Activated CD8-positive, alpha-beta T cell treated with anti-CD3 and anti-CD28 coated beads, Interleukin-2, amount 10 ng/mL, durations not matched to agents 7 days and 5 days (primary cell): ENCODE data around the gene HAPSTR1. TPM values are rescaled to one million over a fixed set of nuclear protein-coding genes. Genes with fewer than 3 reads are reported as not detected.
"Not testable (repeated sequence)": the region's sequence is repeated elsewhere in the genome, so short reads cannot be mapped to it uniquely, and the experiment has no call there.

Source experiments
- ATAC-seq: fragments of 150-1000 bp; cut with Tn5 transposase; one replicate; pipeline ENCODE4 v1.10.0; 2021; ENCODE audit warnings: moderate library complexity
- CTCF ChIA-PET: fragments of 350-600 bp; sonication (Branson Sonifier 250); formaldehyde crosslinking; loops from one replicate; lab custom pipeline; 2021; ENCODE audit warnings: antibody characterized with exemption; lab: Charles Lee
- POLR2A ChIA-PET: fragments of 350-600 bp; sonication (Branson Sonifier 250); formaldehyde crosslinking; loops from one replicate; lab custom pipeline; 2021; ENCODE audit warnings: antibody characterized with exemption; lab: Charles Lee
- DNase-seq: peaks from one replicate; pipeline ENCODE4 v3.0.0-alpha.2; 2020
- H3K27ac Mint-ChIP-seq: one replicate; pipeline ENCODE4 v1.8.0; 2021; ENCODE audit warnings: mild to moderate bottlenecking, mixed read lengths
- H3K27me3 Mint-ChIP-seq: one replicate; pipeline ENCODE4 v1.8.0; 2021; ENCODE audit warnings: low read depth, mixed read lengths
- H3K36me3 Mint-ChIP-seq: one replicate; pipeline ENCODE4 v1.8.0; 2021; ENCODE audit warnings: low read depth, mixed read lengths
- H3K4me1 Mint-ChIP-seq: one replicate; pipeline ENCODE4 v1.8.0; 2021; ENCODE audit warnings: low read depth, mixed read lengths
- H3K4me3 Mint-ChIP-seq: one replicate; pipeline ENCODE4 v1.8.0; 2021; ENCODE audit warnings: mild to moderate bottlenecking, mixed read lengths
- H3K9me3 Mint-ChIP-seq: one replicate; pipeline ENCODE4 v1.8.0; 2022; ENCODE audit warnings: mixed read lengths; ENCODE audit not compliant: insufficient read depth
- total RNA-seq, 2 experiments: library from RNA; stranded (reverse); gene quantifications; one replicate each; pipeline ENCODE4 v1.2.3, GENCODE V29; 2021

HAPSTR1 gene
- total RNA-seq: 10 to 100 TPM; 55.8 to 60.4 TPM

- Mint-ChIP-seq H3K36me3 (peaks cover 33% of the 10 kb centered on the region), H3K9me3 (no peaks in the 10 kb centered on the region), H3K4me1 (peaks cover 24% of the 10 kb centered on the region), H3K27me3 (no peaks in the 10 kb centered on the region), H3K27ac (peak within 1 kb of the TSS; percentile 99), H3K4me3 (peak within 1 kb of the TSS; percentile 100)
- peak; percentile 90 for ATAC-seq
- peak; percentile 100 for DNase-seq
- ChIA-PET POLR2A (interaction anchor here (0.6 to 3.3 kb wide), 19 partner anchors 10 to 1156 kb away, joined by 3 to 68 read pairs (median 4); partner anchors contain the start of genes CARHSP1 and USP7), CTCF (interaction anchor here (1.1 to 2.4 kb wide), 4 partner anchors 11 to 222 kb away, joined by 4 to 8 read pairs (median 6); partner anchors contain the start of gene CARHSP1)
Observed at GRCh38 chr16:9090960-9091866, at the start of gene HAPSTR1. Gene HAPSTR1, plus strand, starts transcription at chr16:9091644. Its CDS starts 401 bp downstream, at chr16:9092045.

- CTCF ChIA-PET: no interaction called here
- Mint-ChIP-seq H3K4me1 (peaks cover 6% of the 10 kb centered on the region), H3K9me3 (peaks cover 3% of the 10 kb centered on the region), H3K4me3 (no peak overlapping the region), H3K27ac (no peak overlapping the region), H3K36me3 (no peaks in the 10 kb centered on the region), H3K27me3 (peaks cover 2% of the 10 kb centered on the region)
- POLR2A ChIA-PET: no interaction called here
- ATAC-seq (no peak), DNase-seq (no peak)
Observed at GRCh38 chr16:9042533-9042932, 48.9 kb upstream of the HAPSTR1 start.

GRCh38 chr16:9042964-9043680, 48.3 kb upstream of the HAPSTR1 start:
- H3K4me1 Mint-ChIP-seq: peaks cover 12% of the 10 kb centered on the region
- peaks cover 2% of the 10 kb centered on the region for H3K27me3 Mint-ChIP-seq
- H3K36me3 Mint-ChIP-seq: no peaks in the 10 kb centered on the region
- peaks cover 3% of the 10 kb centered on the region for H3K9me3 Mint-ChIP-seq
- DNase-seq: no peak
- no peak overlapping the region for H3K27ac Mint-ChIP-seq
- no peak for ATAC-seq
- POLR2A ChIA-PET: no interaction called here
- no peak overlapping the region for H3K4me3 Mint-ChIP-seq
- CTCF ChIA-PET: no interaction called here

- POLR2A ChIA-PET, DNase-seq, H3K36me3 Mint-ChIP-seq, H3K9me3 Mint-ChIP-seq, H3K4me3 Mint-ChIP-seq, H3K27ac Mint-ChIP-seq, ATAC-seq, H3K27me3 Mint-ChIP-seq, CTCF ChIA-PET: not testable (repeated sequence)
- H3K4me1 Mint-ChIP-seq: peaks cover 20% of the 10 kb centered on the region
Observed at GRCh38 chr16:9045562-9045961, 45.9 kb upstream of the HAPSTR1 start.

GRCh38 chr16:9046667-9047055, 44.8 kb upstream of the HAPSTR1 start:
- no peak for DNase-seq
- ChIA-PET CTCF (interaction anchor here (2.1 kb wide), 1 partner anchor 38 kb away, joined by 6 read pairs; no protein-coding TSS in a partner anchor), POLR2A (no interaction called here)

GRCh38 chr16:9047689-9048301, 43.6 kb upstream of the HAPSTR1 start:
- peak; percentile 48 for DNase-seq
- ChIA-PET POLR2A (no interaction called here), CTCF (interaction anchor here (2.1 kb wide), 1 partner anchor 39 kb away, joined by 6 read pairs; no protein-coding TSS in a partner anchor)

More at GRCh38 chr16:9046667-9047055, 44.8 kb upstream of the HAPSTR1 start:
- Mint-ChIP-seq H3K4me3 (no peak overlapping the region), H3K27ac (no peak overlapping the region), H3K9me3 (peaks cover 3% of the 10 kb centered on the region), H3K27me3 (no peaks in the 10 kb centered on the region), H3K4me1 (peaks cover 20% of the 10 kb centered on the region), H3K36me3 (no peaks in the 10 kb centered on the region)
- ATAC-seq: no peak

GRCh38 chr16:9048302-9048700, 43.1 kb upstream of the HAPSTR1 start:
- Mint-ChIP-seq H3K4me1 (peaks cover 20% of the 10 kb centered on the region), H3K27me3 (no peaks in the 10 kb centered on the region), H3K36me3 (no peaks in the 10 kb centered on the region), H3K27ac (no peak overlapping the region), H3K4me3 (no peak overlapping the region), H3K9me3 (peaks cover 3% of the 10 kb centered on the region)
- ATAC-seq (no peak), DNase-seq (no peak)
- ChIA-PET CTCF (interaction anchor here (2.1 kb wide), 1 partner anchor 39 kb away, joined by 6 read pairs; no protein-coding TSS in a partner anchor), POLR2A (no interaction called here)

More at GRCh38 chr16:9047689-9048301, 43.6 kb upstream of the HAPSTR1 start:
- ATAC-seq: peak; percentile 67
- H3K36me3 Mint-ChIP-seq: no peaks in the 10 kb centered on the region
- H3K27me3 Mint-ChIP-seq: no peaks in the 10 kb centered on the region
- peaks cover 20% of the 10 kb centered on the region for H3K4me1 Mint-ChIP-seq
- H3K9me3 Mint-ChIP-seq: peaks cover 3% of the 10 kb centered on the region
- H3K4me3 Mint-ChIP-seq: no peak overlapping the region
- no peak overlapping the region for H3K27ac Mint-ChIP-seq

- peaks cover 3% of the 10 kb centered on the region for H3K9me3 Mint-ChIP-seq
- no peaks in the 10 kb centered on the region for H3K27me3 Mint-ChIP-seq
- CTCF ChIA-PET: no interaction called here
- no peak overlapping the region for H3K27ac Mint-ChIP-seq
- H3K4me3 Mint-ChIP-seq: no peak overlapping the region
- DNase-seq: no peak
- POLR2A ChIA-PET: no interaction called here
- ATAC-seq: no peak
- H3K4me1 Mint-ChIP-seq: peaks cover 20% of the 10 kb centered on the region
- no peaks in the 10 kb centered on the region for H3K36me3 Mint-ChIP-seq
Observed at GRCh38 chr16:9049241-9049640, 42.2 kb upstream of the HAPSTR1 start.

GRCh38 chr16:9050102-9050830, 41.2 kb upstream of the HAPSTR1 start:
- no peak for ATAC-seq

GRCh38 chr16:9053006-9053601, 38.3 kb upstream of the HAPSTR1 start:
- no peak for ATAC-seq
- Mint-ChIP-seq H3K36me3 (no peaks in the 10 kb centered on the region), H3K9me3 (no peaks in the 10 kb centered on the region), H3K4me3 (no peak overlapping the region), H3K4me1 (peaks cover 8% of the 10 kb centered on the region), H3K27me3 (no peaks in the 10 kb centered on the region), H3K27ac (no peak overlapping the region)
- ChIA-PET POLR2A (interaction anchor here (0.7 kb wide), 1 partner anchor 426 kb away, joined by 3 read pairs; no protein-coding TSS in a partner anchor), CTCF (no interaction called here)
- no peak for DNase-seq

More at GRCh38 chr16:9050102-9050830, 41.2 kb upstream of the HAPSTR1 start:
- no peaks in the 10 kb centered on the region for H3K36me3 Mint-ChIP-seq
- DNase-seq: peak; percentile 28
- no peaks in the 10 kb centered on the region for H3K27me3 Mint-ChIP-seq
- no peak overlapping the region for H3K27ac Mint-ChIP-seq
- CTCF ChIA-PET: interaction anchor here (1.1 to 1.4 kb wide), 3 partner anchors 11 to 43 kb away, joined by 3 to 5 read pairs (median 4); partner anchors contain the start of gene HAPSTR1
- H3K9me3 Mint-ChIP-seq: peaks cover 3% of the 10 kb centered on the region
- POLR2A ChIA-PET: interaction anchor here (0.7 to 0.8 kb wide), 2 partner anchors 19 to 42 kb away, joined by 3 read pairs; no protein-coding TSS in a partner anchor
- peaks cover 20% of the 10 kb centered on the region for H3K4me1 Mint-ChIP-seq
- no peak overlapping the region for H3K4me3 Mint-ChIP-seq
